K562 (cell line): ENCODE data around the gene KATNB1. TPM values are rescaled to one million over a fixed set of nuclear protein-coding genes. Genes with fewer than 3 reads are reported as not detected.

ENCODE experiments used
- ELF2 ChIP-seq: fragments of 250-450 bp; sonication (Bioruptor Pico); IDR thresholded peaks from 2 replicates; pipeline ENCODE4 v1.5.0; 2021; ENCODE audit warnings: mild to moderate bottlenecking
- FIP1L1 ChIP-seq: fragments of 200-400 bp; formaldehyde crosslinking; IDR thresholded peaks from 2 replicates; pipeline ENCODE4 v1.6.1; 2018; ENCODE audit warnings: mild to moderate bottlenecking, low read depth, low read length; ENCODE audit not compliant: poor library complexity, severe bottlenecking
- JUND ChIP-seq, 2 experiments: IDR thresholded peaks; 2 replicates in 1 of 2; 3 replicates in 1 of 2; pipeline ENCODE4 v1.6.1; 2011; ENCODE audit warnings: borderline replicate concordance in 2 of 2, low read depth in 2 of 2, low read length in 2 of 2, improper control_type of control experiment in 1 of 2, missing biosample characterization in 1 of 2, missing genetic modification characterization in 1 of 2, missing genetic modification reagents in 1 of 2
- LEF1 ChIP-seq: fragments of 450-650 bp; IDR thresholded peaks from 2 replicates; pipeline ENCODE4 v1.6.1; 2016; ENCODE audit warnings: mild to moderate bottlenecking
- ZBTB40 ChIP-seq, 2 experiments: fragments of 450-650 bp in 1 of 2; sonication (generic) in 1 of 2; formaldehyde crosslinking in 1 of 2; IDR thresholded peaks; 2 replicates each; pipeline versions ENCODE4 v1.7.1 to v1.9.0; 2016 to 2022; ENCODE audit warnings: inconsistent platforms in 1 of 2, mild to moderate bottlenecking in 1 of 2, missing genetic modification reagents in 1 of 2
- ZNF511 ChIP-seq: sonication (generic); formaldehyde crosslinking; IDR thresholded peaks from 2 replicates; pipeline ENCODE4 v1.8.0; 2022; ENCODE audit warnings: mild to moderate bottlenecking, missing genetic modification reagents
- ZNF696 ChIP-seq: fragments of 250-450 bp; sonication (Bioruptor Pico); conservative IDR thresholded peaks from 2 replicates; pipeline ENCODE4 v1.4.0; 2020; ENCODE audit warnings: mild to moderate bottlenecking, moderate library complexity
- ZNF79 ChIP-seq: fragments of 250-450 bp; sonication (Bioruptor Pico); IDR thresholded peaks from 2 replicates; pipeline ENCODE4 v1.4.0; 2020; ENCODE audit warnings: low read depth, mild to moderate bottlenecking, moderate library complexity
- polyA plus RNA-seq, 8 experiments: library from polyadenylated mRNA; depleted of rRNA in 4 of 8; stranded (reverse) in 5 of 8; unstranded in 3 of 8; fragments of >200 nt; fragmentation: Nextera tagmentation in 2 of 8; fragmentation: Illumina TruSeq in 1 of 8; extraction: Ambion mirVana in 2 of 8; extraction: Trizol in 1 of 8; gene quantifications; 2 replicates each; pipeline versions ENCODE4 v1.2.1 to v1.2.3, GENCODE V29; 2011 to 2014; ENCODE audit warnings: inconsistent platforms in 1 of 8, missing spikeins in 1 of 8
- total RNA-seq, 7 experiments: library from RNA; depleted of rRNA in 6 of 7; stranded (reverse); fragments of >200 nt in 6 of 7; fragmentation: Illumina TruSeq in 2 of 7; extraction: Trizol in 2 of 7; gene quantifications; 2 replicates each; pipeline versions ENCODE4 v1.2.1 to v1.2.3, GENCODE V29; 2011 to 2021; ENCODE audit warnings: low replicate concordance in 1 of 7
- TF ChIP-seq, protein P1 (sequence below), 2 experiments: fragments of 450-650 bp; IDR thresholded peaks; 2 replicates each; pipeline ENCODE4 v1.6.1; 2016

Gene KATNB1
- total and polyA plus RNA-seq, 9 of the 15 experiments (the other 6 are each of a cell fraction or from before 2014, with no cell fraction given) = 1.2 to 52.6 (median 21.9) TPM

DNA sequence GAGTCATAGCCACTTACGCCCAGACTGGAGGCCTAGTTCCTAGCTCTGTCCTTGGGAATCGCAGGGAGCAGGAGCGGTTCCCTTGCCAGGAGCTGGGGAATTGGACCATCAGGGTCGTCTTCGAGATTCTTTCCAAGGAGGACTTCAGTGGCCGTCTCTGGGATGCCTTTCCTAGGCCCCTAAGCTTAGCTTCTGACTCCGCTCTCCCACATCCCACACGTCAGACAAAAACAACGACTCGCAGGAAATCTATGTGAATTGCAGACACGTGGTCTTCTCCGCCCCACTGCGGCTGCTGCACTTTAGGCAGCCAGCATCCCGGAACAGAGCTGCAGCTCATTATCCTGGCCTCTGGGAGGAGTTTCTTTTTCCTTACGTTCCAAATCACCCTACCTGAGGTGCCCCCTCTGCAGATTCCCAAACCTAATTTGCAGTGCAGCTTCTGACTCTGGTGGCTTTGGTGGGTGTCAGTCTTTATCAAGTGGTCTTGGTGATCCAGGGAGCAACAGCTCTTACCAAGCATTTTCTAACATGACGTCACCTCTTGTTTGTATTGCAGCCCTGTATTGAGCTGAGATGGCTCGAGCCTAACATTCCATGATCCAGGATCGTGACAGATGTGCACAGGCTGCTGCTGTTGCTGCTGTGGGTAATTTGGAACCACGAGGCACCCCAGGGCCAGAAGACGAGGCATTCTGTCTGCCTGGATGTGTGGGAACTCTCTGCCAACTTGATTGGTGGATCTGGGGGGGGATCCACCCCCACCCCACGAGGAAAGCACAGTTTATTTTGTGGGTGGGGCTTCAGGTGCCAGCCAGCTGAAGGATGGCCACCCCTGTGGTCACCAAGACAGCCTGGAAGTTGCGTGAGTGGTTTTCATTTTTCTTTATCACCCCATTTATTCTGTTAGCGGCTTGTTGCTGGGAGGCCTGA is 1.1 kb downstream of the KATNB1 start (continued):
- TF ChIP-seq, protein P1, sequence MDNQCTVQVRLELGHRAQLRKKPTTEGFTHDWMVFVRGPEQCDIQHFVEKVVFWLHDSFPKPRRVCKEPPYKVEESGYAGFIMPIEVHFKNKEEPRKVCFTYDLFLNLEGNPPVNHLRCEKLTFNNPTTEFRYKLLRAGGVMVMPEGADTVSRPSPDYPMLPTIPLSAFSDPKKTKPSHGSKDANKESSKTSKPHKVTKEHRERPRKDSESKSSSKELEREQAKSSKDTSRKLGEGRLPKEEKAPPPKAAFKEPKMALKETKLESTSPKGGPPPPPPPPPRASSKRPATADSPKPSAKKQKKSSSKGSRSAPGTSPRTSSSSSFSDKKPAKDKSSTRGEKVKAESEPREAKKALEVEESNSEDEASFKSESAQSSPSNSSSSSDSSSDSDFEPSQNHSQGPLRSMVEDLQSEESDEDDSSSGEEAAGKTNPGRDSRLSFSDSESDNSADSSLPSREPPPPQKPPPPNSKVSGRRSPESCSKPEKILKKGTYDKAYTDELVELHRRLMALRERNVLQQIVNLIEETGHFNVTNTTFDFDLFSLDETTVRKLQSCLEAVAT (IDR thresholded peaks at IDR 0.05) = no peak
- TF ChIP-seq LEF1 (no peak), ELF2 (peak; percentile 43; the same call in 1 of the 2 replicates), JUND (IDR thresholded peaks at IDR 0.05; ENCODE audit: borderline replicate concordance, low read depth, low read length) (peak; percentile 70), JUND (tag; IDR thresholded peaks at IDR 0.05; ENCODE audit: borderline replicate concordance, low read depth, low read length) (peak; percentile 94), ZBTB40 (IDR thresholded peaks at IDR 0.05) (no peak), ZBTB40 (CRISPR knock-in tag; IDR thresholded peaks at IDR 0.05) (no peak), FIP1L1 (no peak), ZNF696 (CRISPR knock-in tag) (no peak), ZNF511 (no peak), ZNF79 (CRISPR knock-in tag) (no peak)
